GM12801 (cell line): ENCODE data around the gene SLC25A30.

Experiments
- CTCF ChIP-seq: IDR thresholded peaks from one replicate; pipeline ENCODE4 v1.5.1; 2011; ENCODE audit warnings: control low read depth; ENCODE audit not compliant: insufficient read length; ENCODE audit errors: extremely low read depth

Gene SLC25A30

GRCh38 chr13:45451282-45451681, 33.1 kb upstream of the SLC25A30 start:
- TF ChIP-seq CTCF, result no peak

- TF ChIP-seq CTCF, result no peak
Observed at GRCh38 chr13:45448965-45449559, 30.9 kb upstream of the SLC25A30 start.

GRCh38 chr13:45447050-45447661, 29.0 kb upstream of the SLC25A30 start:
- TF ChIP-seq CTCF, result no peak

- no peak for TF ChIP-seq CTCF
Observed at GRCh38 chr13:45446181-45446580, 28.0 kb upstream of the SLC25A30 start.

- no peak for TF ChIP-seq CTCF
Observed at GRCh38 chr13:45445053-45445452, 26.9 kb upstream of the SLC25A30 start.

- no peak for TF ChIP-seq CTCF
Observed at GRCh38 chr13:45441633-45442032, 23.5 kb upstream of the SLC25A30 start.

- TF ChIP-seq CTCF, result no peak
Observed at GRCh38 chr13:45439781-45440462, 21.7 kb upstream of the SLC25A30 start.
